Hindlimb muscle (tissue), 1 donor: ENCODE measurements around the gene SLC25A11. TPM values are rescaled to one million over a fixed set of nuclear protein-coding genes. Genes with fewer than 3 reads are reported as not detected.
"Not testable (repeated sequence)": the region's sequence is repeated elsewhere in the genome, so short reads cannot be mapped to it uniquely, and the experiment has no call there.

ENCODE experiments used
- DNase-seq: peaks from one replicate; pipeline ENCODE4 v3.0.0-alpha.2; 2013
- polyA plus RNA-seq: library from polyadenylated mRNA; unstranded; fragments of 120-200 nt; gene quantifications from one replicate; pipeline ENCODE4 v1.2.1, GENCODE V29; 2013; ENCODE audit not compliant: insufficient read length

Gene SLC25A11
- polyA plus RNA-seq, 1 donor: 57.1 TPM

GRCh38 chr17:4945176-4945943 is 5.5 kb upstream of the SLC25A11 start:
- no peak for DNase-seq

GRCh38 chr17:4944554-4945175 is 4.8 kb upstream of the SLC25A11 start:
- DNase-seq: no peak

DNA sequence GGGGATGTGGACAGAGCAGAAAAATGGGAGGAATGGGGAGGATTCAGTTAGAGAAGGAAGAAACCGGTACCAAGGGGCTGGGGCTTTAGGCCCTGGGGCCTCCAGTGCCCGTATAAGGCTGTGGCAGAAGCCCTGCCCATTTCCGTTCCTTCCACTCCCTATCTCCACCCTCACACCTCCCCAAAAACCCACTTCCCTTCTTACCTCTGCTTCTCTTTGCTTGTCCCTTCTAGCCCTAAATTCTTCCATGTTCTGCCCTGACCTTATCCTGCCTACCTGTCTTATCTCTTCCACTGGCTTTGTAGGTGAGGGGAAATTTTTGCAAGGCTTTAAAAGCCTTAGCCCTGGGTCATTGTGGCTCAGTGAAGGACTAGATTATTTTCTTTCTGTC is 4.3 kb upstream of the SLC25A11 start:
- no peak for DNase-seq

GRCh38 chr17:4942760-4943508 is 3.1 kb upstream of the SLC25A11 start:
- DNase-seq: no peak

DNA sequence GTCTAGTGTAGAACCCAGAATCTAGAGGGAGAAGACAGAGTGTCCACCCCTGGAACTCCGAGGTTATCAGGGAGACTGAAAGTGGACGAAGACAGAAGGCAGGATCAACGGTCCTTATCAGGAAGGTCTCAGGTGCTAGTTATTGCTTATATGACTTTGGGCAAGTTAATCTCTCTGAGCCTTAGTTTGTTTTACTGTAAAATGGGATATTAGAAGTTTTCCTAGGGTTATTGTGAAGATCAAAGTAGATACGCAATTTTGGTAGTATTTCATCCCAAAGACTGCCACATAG is 1.4 kb upstream of the SLC25A11 start:
- no peak for DNase-seq

DNA sequence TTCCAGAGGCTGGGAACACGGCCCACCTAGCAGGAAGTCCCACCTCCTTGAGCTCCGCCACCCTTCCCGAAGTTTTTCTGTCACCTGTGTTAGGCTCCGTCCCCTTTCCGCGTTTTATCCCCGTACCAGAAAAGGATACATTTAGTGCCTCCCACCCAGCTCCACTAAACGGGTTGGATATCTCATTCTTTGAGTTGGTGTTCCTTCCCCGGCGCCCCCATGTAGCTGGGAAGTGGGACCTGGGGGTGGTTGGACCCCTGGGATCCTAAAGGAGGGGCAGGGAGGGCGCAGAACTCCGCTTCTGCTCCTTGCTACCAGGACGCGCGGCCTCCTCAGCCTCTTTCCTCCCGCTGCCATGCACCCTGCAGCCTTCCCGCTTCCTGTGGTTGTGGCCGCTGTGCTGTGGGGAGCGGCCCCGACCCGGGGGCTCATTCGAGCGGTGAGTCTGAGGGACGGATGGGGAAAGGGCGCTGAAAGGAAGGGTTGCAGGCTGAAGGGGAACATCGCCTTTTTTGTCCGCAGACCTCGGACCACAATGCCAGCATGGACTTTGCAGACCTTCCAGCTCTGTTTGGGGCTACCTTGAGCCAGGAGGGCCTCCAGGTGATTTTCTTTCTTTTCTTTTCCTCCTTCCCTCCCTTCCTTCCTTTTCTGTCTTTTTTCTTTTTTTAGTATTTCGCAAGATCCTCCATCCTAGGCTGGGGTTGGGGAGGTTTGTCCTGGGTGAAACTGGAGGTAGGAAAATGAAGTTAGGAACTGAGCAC is 891 bp upstream of the SLC25A11 start:
- DNase-seq: no peak

DNA sequence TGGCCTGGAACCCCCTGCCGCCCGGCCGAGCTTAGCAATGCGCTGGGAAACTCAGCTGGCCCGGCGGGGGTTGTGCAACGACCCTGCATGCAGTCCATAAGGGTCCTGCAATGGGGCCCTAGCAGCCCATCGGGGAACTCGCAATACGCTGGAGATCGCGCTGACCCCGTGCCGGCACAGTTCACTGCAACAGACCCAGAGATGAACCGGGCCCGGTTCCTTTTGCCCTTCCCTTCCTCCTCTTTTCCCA is 375 bp downstream of the SLC25A11 start:
- DNase-seq: no peak

GRCh38 chr17:4938688-4939545 is 929 bp downstream of the SLC25A11 start:
- no peak for DNase-seq

- no peak for DNase-seq
These were observed 1.8 kb downstream of the SLC25A11 start for GRCh38 chr17:4938069-4938491.

GRCh38 chr17:4937553-4937952 is 2.3 kb downstream of the SLC25A11 start:
- DNase-seq: no peak

GRCh38 chr17:4936436-4936835 is 3.4 kb downstream of the SLC25A11 start:
- no peak for DNase-seq

GRCh38 chr17:4935650-4936049 is 4.2 kb downstream of the SLC25A11 start:
- DNase-seq: no peak

DNA sequence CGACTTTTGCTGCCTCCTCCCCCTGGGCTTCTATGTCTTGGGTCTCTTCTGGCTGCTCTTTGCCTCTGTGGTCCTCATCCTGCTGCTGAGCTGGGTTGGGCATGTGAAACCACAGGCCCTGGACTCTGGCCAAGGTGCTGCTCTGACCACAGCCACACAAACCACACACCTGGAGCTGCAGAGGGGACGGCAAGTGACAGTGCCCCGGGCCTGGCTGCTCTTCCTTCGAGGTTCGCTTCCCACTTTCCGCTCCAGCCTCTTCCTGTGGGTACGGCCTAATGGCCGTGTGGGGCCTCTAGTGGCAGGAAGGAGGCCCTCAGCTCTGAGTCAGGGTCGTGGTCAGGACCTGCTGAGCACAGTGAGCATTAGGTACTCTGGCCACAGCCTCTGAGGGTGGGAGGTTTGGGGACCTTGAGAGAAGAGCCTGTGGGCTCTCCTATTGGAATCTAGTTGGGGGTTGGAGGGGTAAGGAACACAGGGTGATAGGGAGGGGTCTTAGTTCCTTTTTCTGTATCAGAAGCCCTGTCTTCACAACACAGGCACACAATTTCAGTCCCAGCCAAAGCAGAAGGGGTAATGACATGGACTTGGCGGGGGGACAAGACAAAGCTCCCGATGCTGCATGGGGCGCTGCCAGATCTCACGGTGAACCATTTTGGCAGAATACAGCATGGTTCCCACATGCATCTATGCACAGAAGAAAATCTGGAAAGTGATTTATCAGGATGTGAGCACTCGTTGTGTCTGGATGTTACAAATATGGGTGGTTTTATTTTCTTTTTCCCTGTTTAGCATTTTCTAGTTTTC is 5.5 kb downstream of the SLC25A11 start:
- no peak for DNase-seq

- DNase-seq: no peak
These were observed 6.2 kb downstream of the SLC25A11 start for GRCh38 chr17:4933646-4934045.

DNA sequence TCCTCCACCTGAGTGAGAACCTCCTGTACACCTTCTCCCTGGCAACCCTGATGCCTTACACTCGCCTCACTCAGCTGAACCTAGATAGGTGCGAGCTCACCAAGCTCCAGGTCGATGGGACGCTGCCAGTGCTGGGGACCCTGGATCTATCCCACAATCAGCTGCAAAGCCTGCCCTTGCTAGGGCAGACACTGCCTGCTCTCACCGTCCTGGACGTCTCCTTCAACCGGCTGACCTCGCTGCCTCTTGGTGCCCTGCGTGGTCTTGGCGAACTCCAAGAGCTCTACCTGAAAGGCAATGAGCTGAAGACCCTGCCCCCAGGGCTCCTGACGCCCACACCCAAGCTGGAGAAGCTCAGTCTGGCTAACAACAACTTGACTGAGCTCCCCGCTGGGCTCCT is 7.1 kb downstream of the SLC25A11 start:
- DNase-seq: no peak

GRCh38 chr17:4931963-4932362 is 7.9 kb downstream of the SLC25A11 start, which contains the start of gene GP1BA:
Gene GP1BA, plus strand, starts transcription at chr17:4932277. Its CDS starts 328 bp downstream, at chr17:4932605.
- no peak for DNase-seq

DNA sequence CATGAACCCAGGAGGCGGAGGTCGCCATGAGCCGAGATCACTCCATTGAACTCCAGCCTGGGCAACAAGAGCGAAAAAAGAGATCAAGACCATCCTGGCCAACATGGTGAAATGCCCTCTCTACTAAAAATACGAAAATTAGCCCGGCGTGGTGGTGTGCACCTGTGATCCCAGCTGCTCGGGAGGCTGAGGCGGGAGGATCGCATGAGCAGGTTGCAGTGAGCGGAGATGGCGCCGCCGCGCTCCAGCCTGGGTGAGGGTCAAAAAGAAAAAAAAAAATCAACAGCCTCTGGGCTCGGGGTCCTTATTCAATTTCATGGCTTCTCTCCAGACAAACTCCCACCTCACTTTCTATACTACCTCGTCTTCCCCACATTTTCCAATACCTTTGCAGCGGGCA is 11.0 kb downstream of the SLC25A11 start:
- no peak for DNase-seq

GRCh38 chr17:4926577-4927335 is 13.1 kb downstream of the SLC25A11 start:
- not testable (repeated sequence) for DNase-seq

DNA sequence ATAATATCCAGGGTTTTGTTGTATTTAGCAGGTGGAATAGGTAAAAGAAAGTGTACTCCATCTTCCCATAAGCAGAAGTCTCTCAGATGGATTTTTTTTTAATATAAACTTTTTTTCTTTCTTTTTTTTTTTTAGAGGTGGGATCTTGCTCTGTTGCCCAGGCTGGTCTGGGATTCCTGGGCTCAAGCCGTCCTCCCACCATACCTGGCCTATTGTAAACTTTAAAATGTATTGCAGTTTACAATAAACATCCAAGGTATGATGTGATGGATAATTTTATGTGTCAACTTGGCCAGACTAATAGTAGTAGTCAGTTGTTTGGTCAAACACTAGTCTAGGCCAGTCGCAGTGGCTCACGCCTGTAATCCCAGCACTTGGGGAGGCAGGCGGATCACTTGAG is 18.5 kb downstream of the SLC25A11 start:
- DNase-seq: no peak

GRCh38 chr17:4920351-4921048 is 19.3 kb downstream of the SLC25A11 start:
- DNase-seq: no peak
